GM19238 (cell line): ENCODE data around the gene TRPV6.

ENCODE experiments used
- DNase-seq: peaks from one replicate; pipeline ENCODE4 v3.0.0; 2011; ENCODE audit warnings: low spot score; ENCODE audit not compliant: insufficient read length

Gene TRPV6

GRCh38 chr7:142855114-142855743 is 30.3 kb downstream of the TRPV6 start:
- no peak for DNase-seq

GRCh38 chr7:142854372-142855113 is 31.0 kb downstream of the TRPV6 start, which contains the start of gene EPHB6:
Gene EPHB6, plus strand, starts transcription at chr7:142855076. Its CDS starts 8,152 bp downstream, at chr7:142863228.
- DNase-seq: peak; percentile 39

GRCh38 chr7:142853739-142854371 is 31.7 kb downstream of the TRPV6 start:
- peak; percentile 86 for DNase-seq

GRCh38 chr7:142851919-142852318 is 33.6 kb downstream of the TRPV6 start:
- no peak for DNase-seq

- DNase-seq: no peak
These were observed 34.3 kb downstream of the TRPV6 start for GRCh38 chr7:142851269-142851668.

- no peak for DNase-seq
These were observed 38.2 kb downstream of the TRPV6 start for GRCh38 chr7:142847353-142847752.

- no peak for DNase-seq
These were observed 43.2 kb downstream of the TRPV6 start for GRCh38 chr7:142842251-142842766.

- no peak for DNase-seq
These were observed 46.9 kb downstream of the TRPV6 start for GRCh38 chr7:142838461-142839213.

- no peak for DNase-seq
These were observed 49.1 kb downstream of the TRPV6 start for GRCh38 chr7:142836426-142836825.

- no peak for DNase-seq
These were observed 50.1 kb downstream of the TRPV6 start for GRCh38 chr7:142835487-142835886.

- DNase-seq: no peak
These were observed 52.1 kb downstream of the TRPV6 start for GRCh38 chr7:142833174-142834048.

GRCh38 chr7:142832417-142832816 is 53.1 kb downstream of the TRPV6 start:
- no peak for DNase-seq

GRCh38 chr7:142827951-142828500 is 57.5 kb downstream of the TRPV6 start:
- DNase-seq: no peak

GRCh38 chr7:142822714-142823113 is 62.8 kb downstream of the TRPV6 start:
- DNase-seq: no peak
